SK-N-SH (cell line): ENCODE measurements around the gene PAQR7. TPM values are rescaled to one million over a fixed set of nuclear protein-coding genes. Genes with fewer than 3 reads are reported as not detected.
A peak's percentile ranks its signal among the peaks of the same experiment; 100 is the strongest.

Experiments
- CTCF ChIA-PET: fragments of 300-600, 350-600 bp; formaldehyde crosslinking; extraction: SDS; loops from one replicate; lab custom pipeline; 2021; lab: Yijun Ruan, JAX
- POLR2A ChIA-PET: fragments of 350-600 bp; sonication (Branson Sonifier 250); formaldehyde crosslinking; extraction: SDS; loops from one replicate; lab custom pipeline; 2020; ENCODE audit warnings: antibody characterized with exemption, inconsistent platforms; lab: Yijun Ruan, JAX
- DNase-seq: peaks from one replicate; pipeline ENCODE4 v3.0.0; 2012
- H2AFZ ChIP-seq: fragments of 200-600 bp; sonication (generic); 2 replicates; pipeline ENCODE4 v1.8.1; 2016; ENCODE audit warnings: antibody characterized with exemption, mild to moderate bottlenecking, low read depth
- H3F3A ChIP-seq: fragments of 200-600 bp; sonication (generic); replicated peaks from 2 replicates; pipeline ENCODE3; 2016; ENCODE audit warnings: antibody characterized with exemption, mild to moderate bottlenecking; ENCODE audit not compliant: insufficient read depth
- H3K27ac ChIP-seq, 2 experiments: fragments of 200-500 bp in 1 of 2; fragments of 200-600 bp in 1 of 2; sonication (Bioruptor generic) in 1 of 2; sonication (generic), shearing (Covaris generic) in 1 of 2; 2 replicates each; pipeline versions ENCODE4 v1.5.1 to v1.6.1; 2014 to 2016; ENCODE audit warnings: low read depth in 2 of 2, inconsistent platforms in 1 of 2, low read length in 1 of 2, mild to moderate bottlenecking in 1 of 2, mixed read lengths in 1 of 2
- H3K27me3 ChIP-seq: fragments of 200-600 bp; sonication (generic), shearing (Covaris generic); 2 replicates; pipeline ENCODE4 v1.6.1; 2016; ENCODE audit warnings: mixed run types; ENCODE audit not compliant: insufficient read depth
- H3K36me3 ChIP-seq, 2 experiments: fragments of 200-500 bp in 1 of 2; fragments of 200-600 bp in 1 of 2; sonication (Bioruptor generic) in 1 of 2; sonication (generic) in 1 of 2; replicated peaks in 1 of 2; 2 replicates each; pipeline versions ENCODE3 to v1.5.1; 2014 to 2016; ENCODE audit warnings: low read length in 1 of 2, mild to moderate bottlenecking in 1 of 2; ENCODE audit not compliant: insufficient read depth in 2 of 2, control insufficient read depth in 1 of 2
- H3K4me1 ChIP-seq, 2 experiments: fragments of 200-500 bp in 1 of 2; fragments of 200-600 bp in 1 of 2; sonication (Bioruptor generic) in 1 of 2; sonication (generic), shearing (Covaris generic) in 1 of 2; 2 replicates each; pipeline versions ENCODE4 v1.5.1 to v1.6.1; 2014 to 2016; ENCODE audit warnings: low read depth in 1 of 2, low read length in 1 of 2, mixed run types in 1 of 2; ENCODE audit not compliant: insufficient read depth in 2 of 2, control insufficient read depth in 1 of 2
- H3K4me2 ChIP-seq: fragments of 200-600 bp; sonication (generic), shearing (Covaris generic); 2 replicates; pipeline ENCODE4 v1.6.1; 2017; ENCODE audit warnings: mixed run types
- H3K4me3 ChIP-seq, 2 experiments: fragments of 200-500 bp in 1 of 2; fragments of 200-600 bp in 1 of 2; sonication (Bioruptor generic) in 1 of 2; sonication (generic), shearing (Covaris generic) in 1 of 2; 2 replicates each; pipeline versions ENCODE4 v1.5.1 to v1.8.1; 2014 to 2016; ENCODE audit warnings: low read depth in 2 of 2, inconsistent platforms in 1 of 2, low read length in 1 of 2, mild to moderate bottlenecking in 1 of 2, mixed read lengths in 1 of 2, moderate library complexity in 1 of 2
- H3K79me2 ChIP-seq: fragments of 200-600 bp; sonication (generic); 2 replicates; pipeline ENCODE4 v1.8.1; 2017; ENCODE audit warnings: mild to moderate bottlenecking; ENCODE audit not compliant: insufficient read depth
- H3K9ac ChIP-seq: fragments of 200-600 bp; sonication (generic); 2 replicates; pipeline ENCODE4 v1.6.1; 2017; ENCODE audit warnings: mixed run types
- H3K9me2 ChIP-seq: fragments of 200-600 bp; sonication (generic); 2 replicates; pipeline ENCODE4 v1.6.1; 2017; ENCODE audit warnings: mixed run types
- H3K9me3 ChIP-seq: fragments of 200-600 bp; sonication (generic); 2 replicates; pipeline ENCODE4 v1.6.1; 2017; ENCODE audit warnings: mixed run types, mild to moderate bottlenecking, moderate library complexity
- H4K20me1 ChIP-seq: fragments of 200-600 bp; sonication (generic); 2 replicates; pipeline ENCODE4 v1.6.1; 2017; ENCODE audit warnings: mild to moderate bottlenecking, mixed run types; ENCODE audit not compliant: insufficient read depth
- GATA2 ChIP-seq: sonication (generic); formaldehyde crosslinking; IDR thresholded peaks from 2 replicates; pipeline ENCODE4 v1.5.0; 2020; ENCODE audit warnings: mild to moderate bottlenecking, missing genetic modification reagents
- IRF3 ChIP-seq: fragments of 150-350 bp; IDR thresholded peaks from 2 replicates; pipeline ENCODE4 v1.6.1; 2016; ENCODE audit warnings: mild to moderate bottlenecking, low read depth, low read length
- TAF1 ChIP-seq: IDR thresholded peaks from 2 replicates; pipeline ENCODE4 v1.6.1; 2012; ENCODE audit warnings: low read depth, mild to moderate bottlenecking, low read length, moderate library complexity, borderline replicate concordance
- TEAD4 ChIP-seq: IDR thresholded peaks from 2 replicates; pipeline ENCODE4 v1.4.0; 2012; ENCODE audit warnings: mild to moderate bottlenecking, borderline replicate concordance; ENCODE audit not compliant: insufficient read depth
- USF1 ChIP-seq: IDR thresholded peaks from 2 replicates; pipeline ENCODE4 v1.4.0; 2012; ENCODE audit warnings: low read depth, borderline replicate concordance
- YY1 ChIP-seq: IDR thresholded peaks from 2 replicates; pipeline ENCODE4 v1.4.0; 2012; ENCODE audit warnings: low read depth, mild to moderate bottlenecking
- WGBS: methylation state at CpG from one replicate; pipeline ENCODE4 v1.1.6; 2017; ENCODE audit warnings: low lambda C conversion rate; 5-methylcytosine and 5-hydroxymethylcytosine counted together
- polyA plus RNA-seq, 3 experiments: library from polyadenylated mRNA; depleted of rRNA; stranded (reverse); fragments of >200 nt; gene quantifications; 2 replicates each; pipeline ENCODE4 v1.2.3, GENCODE V29; 2012

PAQR7 gene
- polyA plus RNA-seq, 1 of the 3 experiments (the other 2 are of a cell fraction) = 5.6 TPM

- Histone ChIP-seq H3K4me1 (peaks cover 15 to 19% of the 10 kb centered on the region in 2 experiments), H3K4me3 (no peak overlapping the region), H3K27ac (peak overlapping the region in 1 of 2 experiments; percentile 64; a peak in 2 of 4 replicates), H3K9ac (no peak overlapping the region), H3F3A (peaks cover 48% of the 10 kb centered on the region), H2AFZ (no peak overlapping the region), H3K36me3 (peaks cover 51 to 52% of the 10 kb centered on the region in 2 experiments), H3K9me3 (no peaks in the 10 kb centered on the region), H4K20me1 (peaks cover 4% of the 10 kb centered on the region; the same call in 1 of the 2 replicates), H3K79me2 (peaks cover 70% of the 10 kb centered on the region), H3K9me2 (no peaks in the 10 kb centered on the region), H3K4me2 (no peak overlapping the region), H3K27me3 (no peaks in the 10 kb centered on the region)
- ChIA-PET POLR2A (no interaction called here), CTCF (interaction anchor here (0.6 to 13.3 kb wide), 4 partner anchors 93 to 205 kb away, joined by 3 to 344 read pairs (median 3); partner anchors contain the start of gene PAFAH2)
- TF ChIP-seq IRF3 = no peak
- TF ChIP-seq YY1 = no peak
- TF ChIP-seq GATA2 (CRISPR knock-in tag) = no peak
- TF ChIP-seq TEAD4 = no peak
- 88% methylated on average over 5 of the region's 5 CpGs for WGBS
- DNase-seq = no peak
These were observed 22.2 kb upstream of the PAQR7 start for GRCh38 chr1:25897754-25898153.

GRCh38 chr1:25896266-25896665, 20.8 kb upstream of the PAQR7 start:
- peaks cover 4% of the 10 kb centered on the region; the same call in 1 of the 2 replicates for H4K20me1 ChIP-seq
- ChIA-PET POLR2A (interaction anchor here (1.1 to 1.9 kb wide), 6 partner anchors 8 to 103 kb away, joined by 3 to 27 read pairs (median 6); partner anchors contain the start of gene PAFAH2), CTCF (interaction anchor here (0.9 to 13.3 kb wide), 25 partner anchors 9 to 520 kb away, joined by 3 to 344 read pairs (median 10); partner anchors contain the start of genes EXTL1, PAFAH2, PAQR7 and STMN1)
- peaks cover 36 to 38% of the 10 kb centered on the region in 2 experiments for H3K36me3 ChIP-seq
- peaks cover 15 to 33% of the 10 kb centered on the region in 2 experiments for H3K4me1 ChIP-seq
- no peak overlapping the region for H3K4me3 ChIP-seq
- WGBS = 90% methylated on average over 1 of the region's 1 CpG
- no peaks in the 10 kb centered on the region for H3K9me3 ChIP-seq
- no peak overlapping the region for H2AFZ ChIP-seq
- H3K27me3 ChIP-seq = no peaks in the 10 kb centered on the region
- H3K9ac ChIP-seq = no peak overlapping the region; the same call in 1 of the 2 replicates
- H3K27ac ChIP-seq = peak overlapping the region; percentile 64 to 69
- TF ChIP-seq USF1 (no peak), TAF1 (0 out of 2 replicates have a peak, but pooled peaks have one; percentile 29)
- peaks cover 60% of the 10 kb centered on the region for H3K79me2 ChIP-seq
- DNase-seq = no peak
- H3K4me2 ChIP-seq = 0 out of 2 replicates have a peak overlapping the region, but pooled peaks have one; percentile 14
- peaks cover 60% of the 10 kb centered on the region for H3F3A ChIP-seq
- H3K9me2 ChIP-seq = no peaks in the 10 kb centered on the region
